Measurements from ENCODE around the gene WASHC3. TPM values are rescaled to one million over a fixed set of nuclear protein-coding genes. Genes with fewer than 3 reads are reported as not detected.

Gene WASHC3
- total RNA-seq, 2 donors from 2014 or later, result 60.9 to 110 TPM

- no peaks in the 10 kb centered on the region for H3K36me3 ChIP-seq
- intact Hi-C loops (cut with DNase I), result no loop called here
- no peaks in the 10 kb centered on the region for H3K4me1 ChIP-seq (replicated peaks)
- DNase-seq (ENCODE audit: low spot score), result no peak
- H3K27me3 ChIP-seq (replicated peaks; ENCODE audit: insufficient read depth), result no peaks in the 10 kb centered on the region
- TF ChIP-seq POLR2A (IDR thresholded peaks at IDR 0.05) (no peak), POLR2AphosphoS5 (IDR thresholded peaks at IDR 0.05) (no peak), CTCF (IDR thresholded peaks at IDR 0.05) (no peak)
- H3K27ac ChIP-seq, result no peak overlapping the region
- no peaks in the 10 kb centered on the region for H3K9me3 ChIP-seq
- 0% methylated on average over 1 of the region's 1 CpG for WGBS
- no peak overlapping the region for H3K4me3 ChIP-seq
These were observed 98.1 kb downstream of the WASHC3 start for GRCh38 chr12:101963697-101964096.

Other genes with a start within 250 kb of the WASHC3 start
- gene GNPTAB, start 231.0 kb downstream of the WASHC3 start, total RNA-seq, result 10 to 100 TPM; 49.9 to 52.7 TPM
- 10 to 100 TPM; 12.8 to 13.1 TPM for gene DRAM1, start 184.4 kb downstream of the WASHC3 start, total RNA-seq
- gene NUP37, start 58.1 kb upstream of the WASHC3 start, total RNA-seq, result 10 to 100 TPM; 16.6 to 21.4 TPM
- gene PARPBP, start 58.2 kb upstream of the WASHC3 start, total RNA-seq, result 1 to 10 TPM; 2.6 to 3.5 TPM
- not detected for gene PMCH, start 135.8 kb upstream of the WASHC3 start, total RNA-seq

Data from prostate gland (tissue), 2 donors.